Activated effector memory CD4-positive, alpha-beta T cell treated with anti-CD3 and anti-CD28 coated beads, Interleukin-2, amount 50 U/mL, for 16 hours (primary cell): Measurements from ENCODE around the gene PALLD.
A peak's percentile ranks its signal among the peaks of the same experiment; 100 is the strongest.
"Not testable (repeated sequence)": the region's sequence is repeated elsewhere in the genome, so short reads cannot be mapped to it uniquely, and the experiment has no call there.

Source experiments
- DNase-seq: peaks from one replicate; pipeline ENCODE4 v3.0.0-alpha.2; 2020

Gene PALLD

GRCh38 chr4:168496834-168497233, at the start of gene PALLD:
Gene PALLD (plus strand): TSS chr4:168497052.
- DNase-seq = no peak

- not testable (repeated sequence) for DNase-seq
Observed at GRCh38 chr4:168449063-168449462, 47.8 kb upstream of the PALLD start.

- DNase-seq = no peak
Observed at GRCh38 chr4:168449719-168450452, 47.0 kb upstream of the PALLD start.

GRCh38 chr4:168451331-168451730, 45.5 kb upstream of the PALLD start:
- no peak for DNase-seq

GRCh38 chr4:168451744-168452390, 45.0 kb upstream of the PALLD start:
- DNase-seq = no peak

GRCh38 chr4:168453146-168453545, 43.7 kb upstream of the PALLD start:
- DNase-seq = no peak

GRCh38 chr4:168458256-168458655, 38.6 kb upstream of the PALLD start:
- DNase-seq = not testable (repeated sequence)

GRCh38 chr4:168461821-168462220, 35.0 kb upstream of the PALLD start:
- no peak for DNase-seq

- DNase-seq = no peak
Observed at GRCh38 chr4:168472920-168473319, 23.9 kb upstream of the PALLD start.

- no peak for DNase-seq
Observed at GRCh38 chr4:168474660-168475320, 22.1 kb upstream of the PALLD start.

- DNase-seq = no peak
Observed at GRCh38 chr4:168475745-168476144, 21.1 kb upstream of the PALLD start.

GRCh38 chr4:168478868-168479267, 18.0 kb upstream of the PALLD start:
- no peak for DNase-seq

GRCh38 chr4:168480931-168481611, 15.8 kb upstream of the PALLD start:
- DNase-seq = peak; percentile 70

- DNase-seq = no peak
Observed at GRCh38 chr4:168483811-168484210, 13.0 kb upstream of the PALLD start.

- DNase-seq = no peak
Observed at GRCh38 chr4:168484626-168485025, 12.2 kb upstream of the PALLD start.

GRCh38 chr4:168485156-168485910, 11.5 kb upstream of the PALLD start:
- no peak for DNase-seq

- no peak for DNase-seq
Observed at GRCh38 chr4:168486912-168487281, 10.0 kb upstream of the PALLD start.

- no peak for DNase-seq
Observed at GRCh38 chr4:168487282-168488035, 9.4 kb upstream of the PALLD start.

GRCh38 chr4:168488869-168489274, 8.0 kb upstream of the PALLD start:
- DNase-seq = no peak

- no peak for DNase-seq
Observed at GRCh38 chr4:168489616-168490015, 7.2 kb upstream of the PALLD start.

GRCh38 chr4:168490711-168491110, 6.1 kb upstream of the PALLD start:
- no peak for DNase-seq

- DNase-seq = no peak
Observed at GRCh38 chr4:168491563-168491962, 5.3 kb upstream of the PALLD start.
